HepG2 (cell line): ENCODE measurements around the gene FYB1. TPM values are rescaled to one million over a fixed set of nuclear protein-coding genes. Genes with fewer than 3 reads are reported as not detected.

Experiments
- ATAC-seq: fragments of 200-7000 bp; cut with Tn5 transposase; 3 replicates; pipeline ENCODE4 v1.9.1; 2020; ENCODE audit warnings: mild to moderate bottlenecking, moderate library complexity
- BruUV-seq: library from RNA; stranded (reverse); fragments of 400-500 nt; replicated peaks from 2 replicates; lab custom pipeline; 2021; lab: Mats Ljungman, UMichigan
- CTCF ChIA-PET: fragments of 300-600 bp; formaldehyde crosslinking; extraction: SDS; loops from one replicate; lab custom pipeline; 2021; ENCODE audit warnings: low total read pairs, inconsistent platforms, low intra/inter-chr PET ratio; lab: Yijun Ruan, JAX
- POLR2A ChIA-PET: fragments of 350-600 bp; sonication (Branson Sonifier 250); formaldehyde crosslinking; loops from one replicate; lab custom pipeline; 2020; ENCODE audit warnings: antibody characterized with exemption, inconsistent platforms; lab: Yijun Ruan, JAX
- DNase-seq: peaks from one replicate; pipeline ENCODE4 v3.0.0-alpha.2; 2015; ENCODE audit warnings: low spot score
- FAIRE-seq: peaks from 3 replicates; lab custom pipeline; 2011; peaks lifted over from hg19 to GRCh38; lab: Jason Lieb, UNC
- H2AFZ ChIP-seq: one replicate; pipeline ENCODE4 v1.6.1; 2011; ENCODE audit warnings: low read length, inconsistent platforms
- H3K27ac ChIP-seq: fragments of 300-600 bp; 3 replicates; pipeline ENCODE4 v1.8.0; 2011; ENCODE audit warnings: mixed run types, mild to moderate bottlenecking, mixed read lengths, low read length, inconsistent platforms; ENCODE audit not compliant: insufficient read depth; ENCODE audit errors: extremely low read length
- H3K27me3 ChIP-seq, 2 experiments: fragments of 200-600 bp in 1 of 2; 2 replicates in 1 of 2; 3 replicates in 1 of 2; pipeline versions ENCODE4 v1.6.0 to v1.8.0; 2011; ENCODE audit warnings: low read length in 2 of 2, mild to moderate bottlenecking in 2 of 2, moderate library complexity in 2 of 2, inconsistent platforms in 1 of 2; ENCODE audit not compliant: insufficient read depth in 2 of 2, control insufficient read depth in 1 of 2
- H3K36me3 ChIP-seq, 2 experiments: fragments of 200-600 bp in 1 of 2; replicated peaks in 1 of 2; 2 replicates in 1 of 2; 3 replicates in 1 of 2; pipeline versions ENCODE4 v1.5.1 to v1.8.0; 2011; ENCODE audit warnings: low read length in 2 of 2, inconsistent platforms in 1 of 2; ENCODE audit not compliant: insufficient read depth in 2 of 2, control insufficient read depth in 1 of 2
- H3K4me1 ChIP-seq: 2 replicates; pipeline ENCODE4 v1.5.1; 2012; ENCODE audit warnings: low read length, inconsistent platforms; ENCODE audit not compliant: insufficient read depth
- H3K4me2 ChIP-seq: 2 replicates; pipeline ENCODE4 v1.6.0; 2011; ENCODE audit warnings: low read depth, low read length, inconsistent platforms
- H3K4me3 ChIP-seq, 3 experiments: fragments of 200-600 bp in 1 of 3; sonication (generic), shearing (Covaris generic) in 1 of 3; replicated peaks in 1 of 3; 2 replicates each; pipeline ENCODE4 v1.5.1; 2011 to 2016; ENCODE audit warnings: low read length in 3 of 3, inconsistent platforms in 2 of 3, low read depth in 2 of 3, mild to moderate bottlenecking in 2 of 3, control low read depth in 1 of 3, mixed read lengths in 1 of 3; ENCODE audit not compliant: insufficient read depth in 1 of 3
- H3K79me2 ChIP-seq: one replicate; pipeline ENCODE4 v1.6.1; 2011; ENCODE audit warnings: low read length, inconsistent platforms; ENCODE audit not compliant: insufficient read depth
- H3K9ac ChIP-seq: 2 replicates; pipeline ENCODE4 v1.6.0; 2011; ENCODE audit warnings: mild to moderate bottlenecking, low read depth, low read length, inconsistent platforms; ENCODE audit not compliant: insufficient read depth
- H3K9me3 ChIP-seq: 2 replicates; pipeline ENCODE4 v1.5.1; 2012; ENCODE audit warnings: mild to moderate bottlenecking, low read length
- H4K20me1 ChIP-seq: 2 replicates; pipeline ENCODE4 v1.6.0; 2011; ENCODE audit warnings: inconsistent platforms, mild to moderate bottlenecking, low read length, moderate library complexity; ENCODE audit not compliant: insufficient read depth
- DPF2 ChIP-seq: sonication (generic); formaldehyde crosslinking; IDR thresholded peaks from 2 replicates; pipeline ENCODE4 v1.4.0; 2020; ENCODE audit warnings: mild to moderate bottlenecking, low read depth, missing genetic modification reagents, borderline replicate concordance
- IKZF4 ChIP-seq: sonication (generic); formaldehyde crosslinking; IDR thresholded peaks from 2 replicates; pipeline ENCODE4 v1.5.1; 2020; ENCODE audit warnings: borderline replicate concordance, mild to moderate bottlenecking, low read depth, missing genetic modification reagents; ENCODE audit errors: not compliant biosample characterization
- SRSF9 ChIP-seq: fragments of 200-400 bp; formaldehyde crosslinking; IDR thresholded peaks from 2 replicates; pipeline ENCODE4 v1.6.1; 2018; ENCODE audit warnings: borderline replicate concordance, mild to moderate bottlenecking, low read depth, low read length; ENCODE audit not compliant: insufficient read depth, poor library complexity, severe bottlenecking
- ZBTB26 ChIP-seq: IDR thresholded peaks from 2 replicates; pipeline ENCODE4 v1.6.1; 2016; ENCODE audit warnings: missing compliant biosample characterization, missing genetic modification reagents, borderline replicate concordance
- ZNF780A ChIP-seq: sonication (generic); formaldehyde crosslinking; IDR thresholded peaks from 2 replicates; pipeline ENCODE4 v1.8.0; 2022; ENCODE audit warnings: mild to moderate bottlenecking, missing genetic modification reagents, moderate library complexity
- WGBS: methylation state at CpG from one replicate; pipeline ENCODE4 v1.1.6; 2017; ENCODE audit warnings: low lambda C conversion rate; 5-methylcytosine and 5-hydroxymethylcytosine counted together
- in situ Hi-C: cut with HindIII; loops from 2 replicates; pipeline ENCODE4 v1.10.0; 2017; ENCODE audit warnings: low pct_unique_long_range_greater_than_20kb; ENCODE audit not compliant: extremely low pct_ligation_motif_present
- intact Hi-C: fragments of 100-400 bp; cut with micrococcal nuclease; formaldehyde crosslinking; loops from one replicate; pipeline ENCODE4 v1.10.0; 2022; ENCODE audit not compliant: unreplicated experiment
- polyA plus RNA-seq, 8 experiments: library from polyadenylated mRNA; depleted of rRNA in 3 of 8; stranded (reverse) in 7 of 8; unstranded in 1 of 8; fragments of >200 nt; fragmentation: Illumina TruSeq in 4 of 8; extraction: Trizol in 4 of 8; gene quantifications; 2 replicates each; pipeline versions ENCODE4 v1.2.1 to v1.2.3, GENCODE V29; 2011 to 2016; ENCODE audit warnings: low read depth in 4 of 8, missing spikeins in 1 of 8, mixed read lengths in 1 of 8; ENCODE audit not compliant: insufficient read depth in 1 of 8
- total RNA-seq, 5 experiments: library from RNA; depleted of rRNA; stranded (reverse); fragments of >200 nt; fragmentation: Illumina TruSeq; extraction: Trizol; gene quantifications; 2 replicates each; pipeline ENCODE4 v1.2.3, GENCODE V29; 2016; ENCODE audit warnings: low read depth in 1 of 5

Gene FYB1
- total and polyA plus RNA-seq, 2 of the 13 experiments (the other 11 are each of a cell fraction or from before 2014, with no cell fraction given), result 0.03 TPM; not detected in 1

- ChIA-PET CTCF (no interaction called here), POLR2A (no interaction called here)
Measured at GRCh38 chr5:39262981-39263380, 43.6 kb upstream of the FYB1 start.

GRCh38 chr5:39260095-39260494, 40.7 kb upstream of the FYB1 start:
- intact Hi-C loops (no loop called here), in situ Hi-C loops (no loop called here)
- no peak overlapping the region for H3K4me2 ChIP-seq
- H3K36me3 ChIP-seq, result no peaks in the 10 kb centered on the region
- FAIRE-seq (no peak), DNase-seq (no peak), ATAC-seq (no peak)
- H3K27ac ChIP-seq, result no peak overlapping the region
- CTCF ChIA-PET, result no interaction called here
- POLR2A ChIA-PET, result no interaction called here
- no peaks in the 10 kb centered on the region for H3K79me2 ChIP-seq
- no peaks in the 10 kb centered on the region for H4K20me1 ChIP-seq
- H3K27me3 ChIP-seq, result no peaks in the 10 kb centered on the region; a peak in 1 of 5 replicates
- TF ChIP-seq SRSF9, result no peak
- TF ChIP-seq ZNF780A, result no peak
- no peak for TF ChIP-seq DPF2 (CRISPR knock-in tag)
- TF ChIP-seq IKZF4 (CRISPR knock-in tag), result no peak
- H3K4me1 ChIP-seq, result peaks cover 24% of the 10 kb centered on the region
- BruUV-seq, result no TSS peak
- H3K4me3 ChIP-seq, result no peak overlapping the region
- H3K9me3 ChIP-seq, result no peaks in the 10 kb centered on the region
- no peak overlapping the region for H2AFZ ChIP-seq
- H3K9ac ChIP-seq, result no peak overlapping the region

More at GRCh38 chr5:39262981-39263380, 43.6 kb upstream of the FYB1 start:
- Histone ChIP-seq H3K27ac (no peak overlapping the region), H3K79me2 (no peaks in the 10 kb centered on the region), H3K27me3 (no peaks in the 10 kb centered on the region), H3K4me3 (no peak overlapping the region), H3K4me1 (peaks cover 5% of the 10 kb centered on the region), H3K4me2 (no peak overlapping the region), H2AFZ (no peak overlapping the region), H3K9ac (no peak overlapping the region), H4K20me1 (no peaks in the 10 kb centered on the region), H3K9me3 (no peaks in the 10 kb centered on the region), H3K36me3 (no peaks in the 10 kb centered on the region)
- 34% methylated on average over 2 of the region's 2 CpGs for WGBS
- TF ChIP-seq ZBTB26 (CRISPR knock-in tag), result no peak
- ATAC-seq (no peak), FAIRE-seq (no peak), DNase-seq (no peak)
- no TSS peak for BruUV-seq
- intact Hi-C loops, result no loop called here
- in situ Hi-C loops, result no loop called here
